Effector memory CD8-positive, alpha-beta T cell (primary cell): ENCODE data around the gene INSIG2.

Experiments used
- ATAC-seq: fragments of 150-1000 bp; cut with Tn5 transposase; replicated peaks from 2 replicates; pipeline ENCODE4 v1.10.0; 2021; ENCODE audit warnings: mild to moderate bottlenecking, moderate library complexity
- DNase-seq, 3 experiments: peaks; one replicate each; pipeline ENCODE4 v3.0.0; 2021
- H3K27ac Mint-ChIP-seq, 2 donors: one replicate each; pipeline ENCODE4 v1.8.0; 2022; ENCODE audit warnings: mild to moderate bottlenecking in 2 of 2, mixed read lengths in 2 of 2, moderate library complexity in 2 of 2
- H3K27me3 Mint-ChIP-seq, 2 donors: one replicate each; pipeline ENCODE4 v1.8.0; 2022; ENCODE audit warnings: mixed read lengths in 2 of 2
- H3K36me3 Mint-ChIP-seq: one replicate; pipeline ENCODE4 v1.8.0; 2022; ENCODE audit warnings: mild to moderate bottlenecking, moderate library complexity, mixed read lengths; ENCODE audit not compliant: insufficient read depth
- H3K4me1 Mint-ChIP-seq, 2 donors: one replicate each; pipeline ENCODE4 v1.8.0; 2022; ENCODE audit warnings: low read depth in 2 of 2, mixed read lengths in 2 of 2
- H3K4me3 Mint-ChIP-seq, 2 donors: one replicate each; pipeline ENCODE4 v1.8.0; 2022; ENCODE audit warnings: mild to moderate bottlenecking in 2 of 2, mixed read lengths in 2 of 2, moderate library complexity in 2 of 2
- H3K9me3 Mint-ChIP-seq, 2 donors: one replicate each; pipeline ENCODE4 v1.8.0; 2022; ENCODE audit warnings: mixed read lengths in 2 of 2
- total RNA-seq, 9 experiments: gene quantifications; one replicate each; lab custom pipeline; 2026; lab: John Stamatoyannopoulos, UW

Gene INSIG2
- 5.3 to 26.1 (median 10.6) reads per million in 9 experiments for total RNA-seq

DNA sequence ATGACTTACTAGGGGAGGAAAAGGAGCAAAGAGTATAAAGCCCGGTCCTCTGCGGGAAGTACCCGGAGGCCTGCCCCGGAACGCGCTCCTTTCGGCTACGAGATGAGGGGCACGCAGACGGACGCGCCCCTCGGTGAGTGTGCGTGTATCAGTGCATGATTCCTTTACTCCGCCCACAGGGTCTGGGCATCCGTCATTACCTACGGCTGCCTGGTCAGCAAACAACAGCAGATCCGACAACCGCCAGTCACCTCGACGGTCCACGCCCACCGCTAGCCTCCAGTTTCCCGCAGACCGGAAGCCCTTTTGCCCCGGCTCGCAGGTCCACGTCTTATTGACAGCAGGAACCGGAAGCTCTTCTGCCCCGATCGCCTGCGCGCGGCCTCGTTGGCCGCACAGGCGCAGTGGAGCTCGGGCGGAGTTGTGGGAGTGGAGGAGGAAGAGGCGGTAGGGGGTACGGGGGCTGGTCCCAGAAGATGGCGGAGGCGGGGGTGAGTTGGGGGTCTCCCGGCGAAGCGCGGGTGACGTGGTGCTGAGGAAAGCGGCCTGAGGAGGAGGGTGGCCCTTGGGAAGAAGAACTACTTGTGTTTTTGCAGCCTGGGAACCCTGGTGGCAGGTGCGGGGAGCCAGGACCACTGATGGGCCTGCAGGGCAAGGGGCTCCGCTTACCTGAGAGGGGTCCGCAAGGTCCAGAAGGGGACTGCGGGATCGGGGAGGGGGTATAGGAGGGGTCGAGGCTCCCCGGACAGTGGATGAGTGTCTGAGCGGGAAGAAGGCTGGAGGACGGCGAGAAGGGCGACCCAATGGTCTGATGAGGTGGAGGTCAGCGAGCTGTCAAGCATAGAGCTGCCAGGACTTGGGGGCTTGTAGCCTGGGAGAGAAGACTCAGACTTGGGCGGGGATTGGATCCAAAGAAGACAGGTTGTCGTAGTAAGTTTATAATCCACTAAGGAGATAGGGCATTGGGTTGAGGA is at the start of gene INSIG2:
TSS of gene INSIG2 (plus strand) at position 421 of the 974 bp plus-strand sequence. CDS start 8,086 bp downstream, outside the sequence.
- Mint-ChIP-seq H3K36me3 (peaks cover 5% of the 10 kb centered on the region), H3K4me1 (peaks cover 9 to 11% of the 10 kb centered on the region in 2 donors), H3K4me3 (peak within 1 kb of the TSS; percentile 89 to 90), H3K27me3 (no peaks in the 10 kb centered on the region), H3K9me3 (no peaks in the 10 kb centered on the region), H3K27ac (peak within 1 kb of the TSS; percentile 79 to 89)
- peak; percentile 79 to 82 (median 80) for DNase-seq
- ATAC-seq, result peak; percentile 90

GRCh38 chr2:118040891-118041290 is 47.4 kb upstream of the INSIG2 start:
- no peaks in the 10 kb centered on the region for H3K36me3 Mint-ChIP-seq
- H3K27me3 Mint-ChIP-seq, result peaks cover 70 to 91% of the 10 kb centered on the region in 2 donors
- no peak for ATAC-seq
- H3K4me1 Mint-ChIP-seq, result no peaks in the 10 kb centered on the region
- DNase-seq, result no peak
- no peak overlapping the region for H3K27ac Mint-ChIP-seq
- H3K9me3 Mint-ChIP-seq, result peaks cover 0 to 2% of the 10 kb centered on the region in 2 donors
- H3K4me3 Mint-ChIP-seq, result no peak overlapping the region

GRCh38 chr2:118044103-118044716 is 44.1 kb upstream of the INSIG2 start:
- Mint-ChIP-seq H3K27ac (no peak overlapping the region), H3K36me3 (no peaks in the 10 kb centered on the region), H3K4me3 (no peak overlapping the region), H3K4me1 (no peaks in the 10 kb centered on the region), H3K9me3 (no peaks in the 10 kb centered on the region), H3K27me3 (peaks cover 63 to 88% of the 10 kb centered on the region in 2 donors)
- ATAC-seq (no peak), DNase-seq (no peak)

DNA sequence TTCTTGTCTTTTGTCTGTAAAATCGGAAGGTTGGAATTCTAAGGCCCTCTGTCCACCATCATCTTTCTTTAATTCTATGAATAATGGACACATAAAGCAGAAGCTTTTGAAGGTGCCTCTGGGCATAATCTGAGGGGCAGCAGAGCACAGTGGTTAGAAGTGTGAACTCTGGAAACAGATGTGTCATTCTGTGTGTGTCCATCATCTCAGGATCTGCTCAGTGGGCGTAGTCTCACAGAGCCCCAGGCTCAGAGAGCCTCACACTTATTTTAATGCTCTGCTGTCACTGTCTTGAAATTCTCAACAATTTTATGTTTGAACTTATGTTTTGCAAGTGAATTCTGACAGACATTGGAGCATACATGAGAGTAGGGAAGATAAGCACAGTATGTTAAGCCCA is 43.4 kb upstream of the INSIG2 start:
- DNase-seq, result no peak
- no peak for ATAC-seq
- Mint-ChIP-seq H3K4me3 (no peak overlapping the region), H3K36me3 (no peaks in the 10 kb centered on the region), H3K9me3 (no peaks in the 10 kb centered on the region), H3K27me3 (peaks cover 64 to 88% of the 10 kb centered on the region in 2 donors), H3K27ac (no peak overlapping the region), H3K4me1 (no peaks in the 10 kb centered on the region)

DNA sequence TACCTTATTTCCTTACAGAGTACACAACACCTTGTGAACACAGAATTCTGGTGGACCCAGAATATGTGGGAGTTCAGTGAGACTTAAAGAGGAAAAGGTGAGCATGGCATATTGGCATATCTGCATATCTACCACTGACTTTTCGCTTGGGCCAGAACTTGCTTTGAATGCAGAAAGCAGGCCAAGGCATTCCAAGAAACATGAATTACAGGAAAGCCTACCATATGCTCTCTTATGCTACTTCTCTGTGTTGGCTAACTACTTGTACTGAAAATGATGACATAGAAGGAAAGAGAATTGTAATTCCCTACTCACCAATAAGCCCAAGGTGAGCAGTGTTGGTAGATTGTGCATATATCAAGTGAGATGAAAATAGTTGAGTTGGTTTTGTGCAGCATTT is 43.0 kb upstream of the INSIG2 start:
- no peaks in the 10 kb centered on the region for H3K9me3 Mint-ChIP-seq
- DNase-seq (no peak), ATAC-seq (no peak)
- H3K36me3 Mint-ChIP-seq, result no peaks in the 10 kb centered on the region
- H3K27me3 Mint-ChIP-seq, result peaks cover 66 to 88% of the 10 kb centered on the region in 2 donors
- no peak overlapping the region for H3K4me3 Mint-ChIP-seq
- no peaks in the 10 kb centered on the region for H3K4me1 Mint-ChIP-seq
- H3K27ac Mint-ChIP-seq, result no peak overlapping the region

- H3K9me3 Mint-ChIP-seq, result no peaks in the 10 kb centered on the region
- no peaks in the 10 kb centered on the region for H3K4me1 Mint-ChIP-seq
- no peak for ATAC-seq
- peaks cover 76 to 88% of the 10 kb centered on the region in 2 donors for H3K27me3 Mint-ChIP-seq
- H3K4me3 Mint-ChIP-seq, result no peak overlapping the region
- no peak overlapping the region for H3K27ac Mint-ChIP-seq
- H3K36me3 Mint-ChIP-seq, result no peaks in the 10 kb centered on the region
- no peak for DNase-seq
Measured at GRCh38 chr2:118046634-118047210, 41.5 kb upstream of the INSIG2 start.

DNA sequence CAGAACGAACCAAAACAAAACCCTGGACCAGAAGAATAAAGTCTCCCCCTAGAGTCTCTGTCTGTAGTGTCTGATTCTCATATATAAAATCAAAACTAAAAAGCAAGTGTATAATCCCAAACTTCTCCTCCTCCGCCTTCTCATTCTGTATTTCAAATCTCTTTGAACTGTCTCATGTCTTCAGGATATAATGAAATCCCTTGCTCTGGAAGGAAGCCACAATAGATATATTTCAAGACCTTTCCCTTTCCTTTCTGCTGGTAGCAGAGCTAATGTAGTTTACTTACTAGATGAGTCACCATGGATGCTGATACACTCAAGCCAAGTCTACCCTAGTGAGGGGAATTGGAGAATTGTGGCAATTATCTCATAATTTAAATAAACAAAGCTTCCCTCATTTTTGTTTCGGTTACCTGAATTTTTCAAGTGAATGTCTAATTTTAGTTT is 40.9 kb upstream of the INSIG2 start:
- no peak overlapping the region for H3K27ac Mint-ChIP-seq
- ATAC-seq, result no peak
- peaks cover 73 to 87% of the 10 kb centered on the region in 2 donors for H3K27me3 Mint-ChIP-seq
- no peaks in the 10 kb centered on the region for H3K36me3 Mint-ChIP-seq
- H3K9me3 Mint-ChIP-seq, result no peaks in the 10 kb centered on the region
- no peak overlapping the region for H3K4me3 Mint-ChIP-seq
- no peak for DNase-seq
- no peaks in the 10 kb centered on the region for H3K4me1 Mint-ChIP-seq

DNA sequence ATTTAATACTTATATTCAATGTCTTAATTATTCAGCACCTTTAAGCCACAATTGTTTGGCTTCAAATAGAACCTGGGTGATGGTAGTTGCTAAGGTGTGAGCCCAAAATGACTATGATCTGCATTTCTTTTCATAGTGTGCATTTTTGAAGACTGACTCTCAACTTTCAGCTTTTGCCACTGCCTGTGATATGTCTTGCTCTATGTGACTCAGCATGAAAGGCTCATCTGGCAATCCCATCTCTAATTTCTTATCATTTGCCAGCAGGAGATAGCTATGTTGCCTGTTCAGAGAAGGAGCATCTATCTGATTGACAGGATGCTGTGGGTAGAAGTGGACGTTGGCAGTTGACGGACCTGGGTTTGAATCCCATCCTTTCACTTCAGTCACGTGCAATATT is 39.9 kb upstream of the INSIG2 start:
- Mint-ChIP-seq H3K4me3 (no peak overlapping the region), H3K27ac (no peak overlapping the region), H3K27me3 (peaks cover 69 to 77% of the 10 kb centered on the region in 2 donors), H3K4me1 (no peaks in the 10 kb centered on the region), H3K9me3 (no peaks in the 10 kb centered on the region), H3K36me3 (no peaks in the 10 kb centered on the region)
- DNase-seq (no peak), ATAC-seq (no peak)

DNA sequence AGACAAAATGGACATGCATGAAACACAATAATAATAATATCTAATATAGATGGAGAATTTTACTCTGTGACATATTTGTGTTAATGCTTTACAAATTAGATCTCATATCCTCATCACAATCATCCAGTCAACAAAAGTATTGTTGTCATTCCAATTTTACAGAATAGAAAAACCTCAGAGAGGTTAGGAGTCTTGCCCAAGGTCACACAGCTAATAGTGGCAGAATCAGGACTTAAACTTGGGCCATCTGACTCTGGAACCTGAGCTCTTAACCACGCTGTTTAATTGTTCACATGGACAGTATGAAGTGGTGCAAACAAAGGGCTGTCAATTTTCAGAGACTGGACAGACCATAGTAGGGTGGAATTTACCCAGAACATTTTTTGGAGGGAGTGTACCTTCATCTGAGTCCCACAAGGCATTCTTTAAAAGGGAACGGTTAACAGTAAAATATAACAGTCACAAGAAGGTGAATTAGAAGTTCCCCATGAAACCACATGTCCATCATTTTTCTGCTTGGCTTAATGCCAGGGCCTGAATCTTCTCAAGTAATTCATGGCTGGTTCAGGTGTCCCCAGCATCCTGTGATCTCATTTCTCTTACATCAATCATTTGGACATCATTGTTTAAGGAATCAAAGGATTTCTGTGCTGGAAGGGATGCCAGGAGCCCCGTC is 39.0 kb upstream of the INSIG2 start:
- peaks cover 66 to 68% of the 10 kb centered on the region in 2 donors for H3K27me3 Mint-ChIP-seq
- no peaks in the 10 kb centered on the region for H3K36me3 Mint-ChIP-seq
- no peak overlapping the region for H3K27ac Mint-ChIP-seq
- DNase-seq, result no peak
- no peak for ATAC-seq
- H3K4me3 Mint-ChIP-seq, result no peak overlapping the region
- no peaks in the 10 kb centered on the region for H3K4me1 Mint-ChIP-seq
- H3K9me3 Mint-ChIP-seq, result no peaks in the 10 kb centered on the region

- Mint-ChIP-seq H3K27me3 (peaks cover 62 to 66% of the 10 kb centered on the region in 2 donors), H3K27ac (no peak overlapping the region), H3K9me3 (no peaks in the 10 kb centered on the region), H3K4me3 (no peak overlapping the region), H3K36me3 (no peaks in the 10 kb centered on the region), H3K4me1 (no peaks in the 10 kb centered on the region)
- DNase-seq, result no peak
- ATAC-seq, result no peak
Measured at GRCh38 chr2:118049816-118050140, 38.5 kb upstream of the INSIG2 start.

DNA sequence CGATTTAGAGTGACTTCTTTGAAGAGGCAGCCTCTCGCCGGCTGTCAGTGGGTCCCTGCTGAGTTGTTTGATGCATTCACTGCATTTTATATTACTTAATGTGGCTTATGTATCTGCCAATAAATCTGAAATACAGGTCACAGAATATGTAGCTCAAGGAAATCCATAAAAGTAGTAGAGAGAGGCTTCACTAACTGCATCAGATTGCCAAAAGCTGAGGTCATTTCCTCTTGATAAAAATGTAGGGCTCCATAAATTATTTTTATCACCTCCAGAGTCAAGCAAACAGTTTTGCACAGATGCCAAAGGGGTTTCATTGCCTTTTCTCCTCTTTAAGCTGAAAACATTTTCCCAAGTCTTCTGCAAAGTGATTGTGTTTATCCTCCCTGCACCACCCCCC is 37.9 kb upstream of the INSIG2 start:
- DNase-seq (no peak), ATAC-seq (no peak)
- H3K36me3 Mint-ChIP-seq, result no peaks in the 10 kb centered on the region
- H3K27me3 Mint-ChIP-seq, result peaks cover 66 to 68% of the 10 kb centered on the region in 2 donors
- no peak overlapping the region for H3K4me3 Mint-ChIP-seq
- H3K9me3 Mint-ChIP-seq, result no peaks in the 10 kb centered on the region
- no peaks in the 10 kb centered on the region for H3K4me1 Mint-ChIP-seq
- H3K27ac Mint-ChIP-seq, result no peak overlapping the region

GRCh38 chr2:118050974-118051373 is 37.3 kb upstream of the INSIG2 start:
- no peak overlapping the region for H3K4me3 Mint-ChIP-seq
- no peaks in the 10 kb centered on the region for H3K4me1 Mint-ChIP-seq
- no peaks in the 10 kb centered on the region for H3K9me3 Mint-ChIP-seq
- H3K27me3 Mint-ChIP-seq, result peaks cover 72 to 74% of the 10 kb centered on the region in 2 donors
- DNase-seq (no peak), ATAC-seq (no peak)
- no peaks in the 10 kb centered on the region for H3K36me3 Mint-ChIP-seq
- no peak overlapping the region for H3K27ac Mint-ChIP-seq

GRCh38 chr2:118051826-118052358 is 36.4 kb upstream of the INSIG2 start:
- Mint-ChIP-seq H3K36me3 (no peaks in the 10 kb centered on the region), H3K4me3 (no peak overlapping the region), H3K27me3 (peaks cover 71 to 74% of the 10 kb centered on the region in 2 donors), H3K4me1 (no peaks in the 10 kb centered on the region), H3K27ac (no peak overlapping the region), H3K9me3 (no peaks in the 10 kb centered on the region)
- ATAC-seq, result no peak
- no peak for DNase-seq
